ENCODE measurements around the gene ADGRL1. TPM values are rescaled to one million over a fixed set of nuclear protein-coding genes. Genes with fewer than 3 reads are reported as not detected.

Gene ADGRL1
- total RNA-seq, 1 donor from 2014 or later: 26.0 TPM

- H3K27me3 ChIP-seq: no peaks in the 10 kb centered on the region
- no peak overlapping the region for H3K27ac ChIP-seq
- H3K36me3 ChIP-seq: no peaks in the 10 kb centered on the region
- H3K9me3 ChIP-seq: no peaks in the 10 kb centered on the region
- DNase-seq (ENCODE audit: low spot score in 2 of 2): no peak
- TF ChIP-seq CTCF (IDR thresholded peaks at IDR 0.05): no peak
- peaks cover 10 to 20% of the 10 kb centered on the region in 2 donors for H3K4me1 ChIP-seq
- intact Hi-C loops (cut with DNase I): loop anchor here (5.0 kb wide), 1 partner anchor 287 kb away; the partner anchor contains the start of gene PKN1
- no peak overlapping the region for H3K4me3 ChIP-seq
Observed at GRCh38 chr19:14145381-14145780, 60.6 kb downstream of the ADGRL1 start.

DNA sequence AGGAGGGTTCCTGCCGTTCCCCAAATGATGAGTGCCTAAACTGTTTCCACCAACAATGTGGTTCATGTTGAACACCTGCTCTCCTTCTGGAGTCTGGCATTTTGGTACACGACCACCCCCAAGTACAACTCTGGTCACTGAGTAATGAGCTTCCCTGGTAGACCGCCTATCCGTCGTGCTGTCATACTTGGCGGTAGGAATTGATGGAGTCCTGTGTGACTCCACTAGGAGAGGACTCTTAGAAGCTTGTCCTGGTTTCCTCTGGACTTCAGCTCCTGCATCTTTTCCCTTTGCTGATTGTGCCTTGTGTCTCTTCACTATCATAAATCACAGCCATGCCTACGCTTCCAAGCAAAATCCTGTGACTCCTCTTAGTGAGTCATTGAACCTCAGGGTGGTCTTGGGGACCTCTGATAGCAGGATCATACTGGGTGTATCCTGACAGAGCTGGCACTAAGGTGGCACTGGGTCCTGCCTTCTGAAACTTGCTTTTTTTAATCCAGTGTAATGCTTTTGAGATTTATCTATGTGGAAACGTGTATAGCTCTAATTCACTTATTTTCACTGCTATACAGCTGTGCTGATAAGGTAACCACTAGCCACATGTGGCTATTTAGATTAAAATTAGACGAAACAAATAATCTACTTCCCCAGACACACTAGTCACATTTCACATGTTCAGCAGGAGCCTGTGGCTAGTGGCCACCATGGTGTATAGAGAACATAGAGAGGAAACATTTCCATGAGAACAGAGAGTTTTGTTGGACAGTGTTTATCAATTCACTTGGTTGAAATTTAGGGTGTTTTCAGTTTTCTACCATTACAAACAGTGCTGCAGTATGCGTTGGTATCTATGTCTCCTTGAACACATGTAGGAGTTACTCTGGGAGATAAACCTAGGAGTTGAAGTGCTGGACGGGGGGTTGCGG is 63.4 kb downstream of the ADGRL1 start:
- peaks cover 6 to 16% of the 10 kb centered on the region in 2 donors for H3K4me1 ChIP-seq
- H3K4me3 ChIP-seq: no peak overlapping the region
- H3K9me3 ChIP-seq: no peaks in the 10 kb centered on the region
- no peak for TF ChIP-seq CTCF (IDR thresholded peaks at IDR 0.05)
- no peak overlapping the region for H3K27ac ChIP-seq
- intact Hi-C loops (cut with DNase I): no loop called here
- no peaks in the 10 kb centered on the region for H3K27me3 ChIP-seq
- H3K36me3 ChIP-seq: no peaks in the 10 kb centered on the region
- no peak for DNase-seq (ENCODE audit: low spot score in 2 of 2)

- no peak for DNase-seq (ENCODE audit: low spot score in 2 of 2)
- no peak for TF ChIP-seq CTCF (IDR thresholded peaks at IDR 0.05)
- Histone ChIP-seq H3K4me1 (peaks cover 9 to 18% of the 10 kb centered on the region in 2 donors), H3K4me3 (no peak overlapping the region), H3K36me3 (no peaks in the 10 kb centered on the region), H3K9me3 (no peaks in the 10 kb centered on the region), H3K27ac (no peak overlapping the region), H3K27me3 (no peaks in the 10 kb centered on the region)
- intact Hi-C loops (cut with DNase I): no loop called here
Observed at GRCh38 chr19:14141041-14141440, 64.9 kb downstream of the ADGRL1 start.

- no peaks in the 10 kb centered on the region for H3K9me3 ChIP-seq
Observed at GRCh38 chr19:14139944-14140343, 66.0 kb downstream of the ADGRL1 start.

More at GRCh38 chr19:14139944-14140343, 66.0 kb downstream of the ADGRL1 start:
- Histone ChIP-seq H3K4me3 (no peak overlapping the region), H3K27ac (no peak overlapping the region), H3K36me3 (no peaks in the 10 kb centered on the region), H3K27me3 (no peaks in the 10 kb centered on the region), H3K4me1 (peaks cover 11 to 21% of the 10 kb centered on the region in 2 donors)
- DNase-seq (ENCODE audit: low spot score in 2 of 2): no peak
- intact Hi-C loops (cut with DNase I): loop anchor here (5.0 kb wide), 2 partner anchors 67 to 332 kb away; partner anchors contain the start of gene ADGRL1
- no peak for TF ChIP-seq CTCF (IDR thresholded peaks at IDR 0.05)

All from ascending aorta (tissue), 2 donors.